SK-N-SH treated with all-trans-retinoic acid at 6 μM for 48 hours (cell line): Measurements from ENCODE around the gene THAP12.

Experiments used
- ARNTL ChIP-seq: fragments of 450-650 bp; formaldehyde crosslinking; IDR thresholded peaks from 2 replicates; pipeline ENCODE4 v1.5.0; 2020; ENCODE audit warnings: low read depth, mild to moderate bottlenecking, moderate library complexity, borderline replicate concordance
- BACH2 ChIP-seq: fragments of 250-450 bp; sonication (Bioruptor Pico); IDR thresholded peaks from 2 replicates; pipeline ENCODE4 v1.9.0; 2021; ENCODE audit warnings: mild to moderate bottlenecking, borderline replicate concordance
- CSDC2 ChIP-seq: fragments of 250-450 bp; sonication (Bioruptor Pico); IDR thresholded peaks from 2 replicates; pipeline ENCODE4 v1.5.0; 2020; ENCODE audit warnings: mild to moderate bottlenecking, moderate library complexity
- CSRNP3 ChIP-seq: fragments of 250-450 bp; sonication (Bioruptor Pico); IDR thresholded peaks from 2 replicates; pipeline ENCODE4 v1.5.1; 2021; ENCODE audit warnings: mild to moderate bottlenecking, moderate library complexity
- ESRRG ChIP-seq: fragments of 250-450 bp; sonication (Bioruptor Pico); IDR thresholded peaks from 2 replicates; pipeline ENCODE4 v1.6.1; 2021; ENCODE audit warnings: mild to moderate bottlenecking
- ISL1 ChIP-seq: fragments of 250-450 bp; sonication (Bioruptor Pico); IDR thresholded peaks from 2 replicates; pipeline ENCODE4 v2.1.2; 2022; ENCODE audit warnings: mild to moderate bottlenecking, moderate library complexity
- OSR1 ChIP-seq: fragments of 250-450 bp; sonication (Bioruptor Pico); IDR thresholded peaks from 2 replicates; pipeline ENCODE4 v1.8.0; 2022; ENCODE audit warnings: moderate library complexity, mild to moderate bottlenecking, inconsistent platforms
- PATZ1 ChIP-seq: fragments of 250-450 bp; sonication (Bioruptor Pico); IDR thresholded peaks from 2 replicates; pipeline ENCODE4 v1.8.0; 2020; ENCODE audit warnings: mild to moderate bottlenecking, moderate library complexity, borderline replicate concordance
- POU6F1 ChIP-seq: fragments of 250-450 bp; sonication (Bioruptor Pico); IDR thresholded peaks from 2 replicates; pipeline ENCODE4 v1.8.0; 2021; ENCODE audit warnings: low read depth, mild to moderate bottlenecking, moderate library complexity, borderline replicate concordance
- PPARA ChIP-seq: fragments of 250-450 bp; sonication (Bioruptor Pico); IDR thresholded peaks from 2 replicates; pipeline ENCODE4 v1.5.0; 2020; ENCODE audit warnings: mild to moderate bottlenecking, borderline replicate concordance
- TCF4 ChIP-seq: fragments of 250-450 bp; sonication (Bioruptor Pico); IDR thresholded peaks from 2 replicates; pipeline ENCODE4 v1.8.0; 2021; ENCODE audit warnings: mild to moderate bottlenecking, moderate library complexity, borderline replicate concordance
- ZFP30 ChIP-seq: fragments of 450-650 bp; formaldehyde crosslinking; IDR thresholded peaks from 2 replicates; pipeline ENCODE4 v1.5.0; 2022; ENCODE audit warnings: mild to moderate bottlenecking, moderate library complexity

- TF ChIP-seq ESRRG (no peak), OSR1 (CRISPR knock-in tag) (no peak), ISL1 (no peak), ARNTL (no peak), TCF4 (CRISPR knock-in tag) (no peak), PATZ1 (CRISPR knock-in tag) (no peak), CSDC2 (CRISPR knock-in tag) (no peak), BACH2 (CRISPR knock-in tag) (no peak), POU6F1 (CRISPR knock-in tag) (no peak), CSRNP3 (CRISPR knock-in tag) (no peak), PPARA (CRISPR knock-in tag) (no peak), ZFP30 (CRISPR knock-in tag) (no peak)
Measured at GRCh38 chr11:76313913-76314740, 66.8 kb downstream of the THAP12 start.
